Measurements from ENCODE around the gene TSPAN9. TPM values are rescaled to one million over a fixed set of nuclear protein-coding genes. Genes with fewer than 3 reads are reported as not detected.

The TSPAN9 gene
- total RNA-seq, 3 donors from 2014 or later, result 0.68 to 1.4 (median 0.95) TPM

GRCh38 chr12:3091038-3091319 is 13.8 kb downstream of the TSPAN9 start:
- H3K27me3 Mint-ChIP-seq (ENCODE audit: low read depth), result no peaks in the 10 kb centered on the region
- H3K4me3 Mint-ChIP-seq, result no peak overlapping the region
- no peaks in the 10 kb centered on the region for H3K4me1 Mint-ChIP-seq (ENCODE audit: low read depth)
- DNase-seq (no peak), ATAC-seq (no peak)
- no peaks in the 10 kb centered on the region for H3K36me3 Mint-ChIP-seq (ENCODE audit: insufficient read depth)
- H3K9me3 Mint-ChIP-seq, result no peaks in the 10 kb centered on the region

- Mint-ChIP-seq H3K4me3 (no peak overlapping the region), H3K36me3 (ENCODE audit: insufficient read depth) (no peaks in the 10 kb centered on the region), H3K9me3 (peaks cover 5% of the 10 kb centered on the region), H3K4me1 (ENCODE audit: low read depth) (no peaks in the 10 kb centered on the region), H3K27me3 (ENCODE audit: low read depth) (no peaks in the 10 kb centered on the region)
- no peak for DNase-seq
- no peak for ATAC-seq
Observed at GRCh38 chr12:3091382-3092241, 14.4 kb downstream of the TSPAN9 start.

GRCh38 chr12:3092764-3093163 is 15.6 kb downstream of the TSPAN9 start:
- no peaks in the 10 kb centered on the region for H3K27me3 Mint-ChIP-seq (ENCODE audit: low read depth)
- peaks cover 5% of the 10 kb centered on the region for H3K9me3 Mint-ChIP-seq
- no peaks in the 10 kb centered on the region for H3K36me3 Mint-ChIP-seq (ENCODE audit: insufficient read depth)
- peaks cover 4% of the 10 kb centered on the region for H3K4me1 Mint-ChIP-seq (ENCODE audit: low read depth)
- DNase-seq, result no peak
- no peak for ATAC-seq
- no peak overlapping the region for H3K4me3 Mint-ChIP-seq

GRCh38 chr12:3097186-3097804 is 20.1 kb downstream of the TSPAN9 start:
- DNase-seq (no peak), ATAC-seq (no peak)
- H3K9me3 Mint-ChIP-seq, result peaks cover 22% of the 10 kb centered on the region
- H3K4me1 Mint-ChIP-seq (ENCODE audit: low read depth), result peaks cover 12% of the 10 kb centered on the region
- no peak overlapping the region for H3K4me3 Mint-ChIP-seq
- peaks cover 4% of the 10 kb centered on the region for H3K36me3 Mint-ChIP-seq (ENCODE audit: insufficient read depth)
- no peaks in the 10 kb centered on the region for H3K27me3 Mint-ChIP-seq (ENCODE audit: low read depth)

- peaks cover 4% of the 10 kb centered on the region for H3K36me3 Mint-ChIP-seq (ENCODE audit: insufficient read depth)
- peaks cover 22% of the 10 kb centered on the region for H3K9me3 Mint-ChIP-seq
- ATAC-seq (no peak), DNase-seq (no peak)
- H3K4me1 Mint-ChIP-seq (ENCODE audit: low read depth), result peaks cover 12% of the 10 kb centered on the region
- no peak overlapping the region for H3K4me3 Mint-ChIP-seq
- H3K27me3 Mint-ChIP-seq (ENCODE audit: low read depth), result no peaks in the 10 kb centered on the region
Observed at GRCh38 chr12:3097836-3098235, 20.7 kb downstream of the TSPAN9 start.

- peaks cover 4% of the 10 kb centered on the region for H3K36me3 Mint-ChIP-seq (ENCODE audit: insufficient read depth)
- H3K4me1 Mint-ChIP-seq (ENCODE audit: low read depth), result peaks cover 12% of the 10 kb centered on the region
- peaks cover 22% of the 10 kb centered on the region for H3K9me3 Mint-ChIP-seq
- H3K4me3 Mint-ChIP-seq, result no peak overlapping the region
- ATAC-seq, result no peak
- H3K27me3 Mint-ChIP-seq (ENCODE audit: low read depth), result no peaks in the 10 kb centered on the region
- DNase-seq, result no peak
Observed at GRCh38 chr12:3098436-3098835, 21.3 kb downstream of the TSPAN9 start.

- peaks cover 12% of the 10 kb centered on the region for H3K4me1 Mint-ChIP-seq (ENCODE audit: low read depth)
- no peak overlapping the region for H3K4me3 Mint-ChIP-seq
- peaks cover 5% of the 10 kb centered on the region for H3K27me3 Mint-ChIP-seq (ENCODE audit: low read depth)
- H3K9me3 Mint-ChIP-seq, result peaks cover 22% of the 10 kb centered on the region
- DNase-seq (no peak), ATAC-seq (no peak)
- H3K36me3 Mint-ChIP-seq (ENCODE audit: insufficient read depth), result peaks cover 4% of the 10 kb centered on the region
Observed at GRCh38 chr12:3099146-3099545, 22.0 kb downstream of the TSPAN9 start.

- H3K27me3 Mint-ChIP-seq (ENCODE audit: low read depth), result peaks cover 5% of the 10 kb centered on the region
Observed at GRCh38 chr12:3101309-3102024, 24.3 kb downstream of the TSPAN9 start.

GRCh38 chr12:3102771-3103410 is 25.7 kb downstream of the TSPAN9 start:
- no peak overlapping the region for H3K4me3 Mint-ChIP-seq
- H3K27me3 Mint-ChIP-seq (ENCODE audit: low read depth), result peaks cover 6% of the 10 kb centered on the region
- DNase-seq (no peak), ATAC-seq (no peak)
- peaks cover 4% of the 10 kb centered on the region for H3K36me3 Mint-ChIP-seq (ENCODE audit: insufficient read depth)
- H3K9me3 Mint-ChIP-seq, result peaks cover 17% of the 10 kb centered on the region
- H3K4me1 Mint-ChIP-seq (ENCODE audit: low read depth), result peaks cover 7% of the 10 kb centered on the region

More at GRCh38 chr12:3101309-3102024, 24.3 kb downstream of the TSPAN9 start:
- no peak for DNase-seq
- Mint-ChIP-seq H3K4me1 (ENCODE audit: low read depth) (peaks cover 12% of the 10 kb centered on the region), H3K4me3 (no peak overlapping the region), H3K36me3 (ENCODE audit: insufficient read depth) (peaks cover 4% of the 10 kb centered on the region), H3K9me3 (peaks cover 17% of the 10 kb centered on the region)
- no peak for ATAC-seq

- Mint-ChIP-seq H3K4me3 (no peak overlapping the region), H3K36me3 (ENCODE audit: insufficient read depth) (peaks cover 4% of the 10 kb centered on the region), H3K4me1 (ENCODE audit: low read depth) (no peaks in the 10 kb centered on the region), H3K27me3 (ENCODE audit: low read depth) (peaks cover 7% of the 10 kb centered on the region), H3K9me3 (peaks cover 11% of the 10 kb centered on the region)
- DNase-seq (no peak), ATAC-seq (no peak)
Observed at GRCh38 chr12:3103806-3104205, 26.6 kb downstream of the TSPAN9 start.

- Mint-ChIP-seq H3K9me3 (no peaks in the 10 kb centered on the region), H3K36me3 (ENCODE audit: insufficient read depth) (no peaks in the 10 kb centered on the region), H3K27me3 (ENCODE audit: low read depth) (peaks cover 7% of the 10 kb centered on the region), H3K4me3 (no peak overlapping the region), H3K4me1 (ENCODE audit: low read depth) (no peaks in the 10 kb centered on the region)
- ATAC-seq (no peak), DNase-seq (no peak)
Observed at GRCh38 chr12:3105690-3106479, 28.7 kb downstream of the TSPAN9 start.

GRCh38 chr12:3106579-3106978 is 29.4 kb downstream of the TSPAN9 start:
- no peak for DNase-seq
- no peaks in the 10 kb centered on the region for H3K9me3 Mint-ChIP-seq

GRCh38 chr12:3107071-3107583 is 29.9 kb downstream of the TSPAN9 start:
- no peak for DNase-seq
- Mint-ChIP-seq H3K9me3 (no peaks in the 10 kb centered on the region), H3K4me3 (no peak overlapping the region), H3K36me3 (ENCODE audit: insufficient read depth) (no peaks in the 10 kb centered on the region), H3K4me1 (ENCODE audit: low read depth) (no peaks in the 10 kb centered on the region), H3K27me3 (ENCODE audit: low read depth) (peaks cover 7% of the 10 kb centered on the region)
- ATAC-seq, result no peak

More at GRCh38 chr12:3106579-3106978, 29.4 kb downstream of the TSPAN9 start:
- no peak for ATAC-seq
- Mint-ChIP-seq H3K4me3 (no peak overlapping the region), H3K27me3 (ENCODE audit: low read depth) (peaks cover 7% of the 10 kb centered on the region), H3K36me3 (ENCODE audit: insufficient read depth) (no peaks in the 10 kb centered on the region), H3K4me1 (ENCODE audit: low read depth) (no peaks in the 10 kb centered on the region)

Data from activated T-cell treated with anti-CD3 and anti-CD28 coated beads, Interleukin-2, amount 50 U/mL, for 4 hours (primary cell).